ENCODE measurements around the gene RRAGB. TPM values are rescaled to one million over a fixed set of nuclear protein-coding genes. Genes with fewer than 3 reads are reported as not detected.

Gene RRAGB
- polyA plus RNA-seq, 1 of the 3 experiments (the other 2 are of a cell fraction) = 13.1 TPM

GRCh38 chrX:55801811-55802210, 84.3 kb downstream of the RRAGB start (continued):
- TF ChIP-seq MAX (IDR thresholded peaks at IDR 0.05; ENCODE audit: low read depth) (no peak), USF2 (IDR thresholded peaks at IDR 0.05; ENCODE audit: borderline replicate concordance, low read depth, low read length) (no peak), TEAD4 (IDR thresholded peaks at IDR 0.05; ENCODE audit: borderline replicate concordance, insufficient read depth) (no peak), SMC3 (IDR thresholded peaks at IDR 0.05; ENCODE audit: low read depth, low read length) (no peak), EP300 (IDR thresholded peaks at IDR 0.05; ENCODE audit: borderline replicate concordance in 1 of 2, low read depth in 1 of 2, low read length in 1 of 2) (no peak), CHD2 (IDR thresholded peaks at IDR 0.05; ENCODE audit: low read length, partially characterized antibody) (no peak)

Other genes starting within 250 kb of the RRAGB start
- gene USP51, start 227.9 kb upstream of the RRAGB start, polyA plus RNA-seq (2012; rRNA removed) = 0.36 and 0.70 TPM in 2 replicates
- gene FOXR2, start 94.3 kb upstream of the RRAGB start, polyA plus RNA-seq (2012; rRNA removed) = 3.4 and 6.3 TPM in 2 replicates

Measured in SK-N-SH (cell line).